Hepatocyte (in vitro differentiated cells): ENCODE results near the gene ATP8A2.

Source experiments
- EZH2phosphoT487 ChIP-seq: fragments of 200-600 bp; sonication (generic); IDR thresholded peaks from one replicate; pipeline ENCODE4 v1.6.1; 2018; ENCODE audit warnings: antibody characterized with exemption, mild to moderate bottlenecking, low read depth, moderate library complexity; ENCODE audit not compliant: unreplicated experiment, severe bottlenecking
- TF ChIP-seq, protein P1 (sequence below): fragments of 200-600 bp; sonication (generic); IDR thresholded peaks from 2 replicates; pipeline ENCODE4 v1.5.1; 2016; ENCODE audit warnings: antibody characterized with exemption, mild to moderate bottlenecking; ENCODE audit not compliant: poor library complexity

DNA sequence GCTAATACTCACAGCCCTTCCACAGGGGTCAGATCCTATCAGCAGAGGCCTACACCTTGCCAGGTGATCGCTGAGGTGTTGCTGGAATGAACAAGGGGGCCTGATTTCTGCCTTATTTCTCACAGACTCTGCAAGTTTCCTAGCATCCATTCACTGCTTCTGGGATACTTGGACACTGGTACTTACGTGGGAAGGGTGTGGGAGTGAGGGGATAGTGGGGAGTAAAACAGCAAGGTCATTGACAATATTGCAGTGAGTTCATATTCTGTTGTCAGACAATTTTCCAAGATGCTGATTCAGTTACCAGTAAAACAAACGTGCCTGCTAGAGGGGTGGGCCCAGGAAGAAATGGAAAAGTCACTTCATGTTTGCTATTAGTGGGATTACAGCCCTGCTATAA, 403.5 kb downstream of the ATP8A2 start:
- no peak for TF ChIP-seq EZH2phosphoT487
- TF ChIP-seq, protein P1, sequence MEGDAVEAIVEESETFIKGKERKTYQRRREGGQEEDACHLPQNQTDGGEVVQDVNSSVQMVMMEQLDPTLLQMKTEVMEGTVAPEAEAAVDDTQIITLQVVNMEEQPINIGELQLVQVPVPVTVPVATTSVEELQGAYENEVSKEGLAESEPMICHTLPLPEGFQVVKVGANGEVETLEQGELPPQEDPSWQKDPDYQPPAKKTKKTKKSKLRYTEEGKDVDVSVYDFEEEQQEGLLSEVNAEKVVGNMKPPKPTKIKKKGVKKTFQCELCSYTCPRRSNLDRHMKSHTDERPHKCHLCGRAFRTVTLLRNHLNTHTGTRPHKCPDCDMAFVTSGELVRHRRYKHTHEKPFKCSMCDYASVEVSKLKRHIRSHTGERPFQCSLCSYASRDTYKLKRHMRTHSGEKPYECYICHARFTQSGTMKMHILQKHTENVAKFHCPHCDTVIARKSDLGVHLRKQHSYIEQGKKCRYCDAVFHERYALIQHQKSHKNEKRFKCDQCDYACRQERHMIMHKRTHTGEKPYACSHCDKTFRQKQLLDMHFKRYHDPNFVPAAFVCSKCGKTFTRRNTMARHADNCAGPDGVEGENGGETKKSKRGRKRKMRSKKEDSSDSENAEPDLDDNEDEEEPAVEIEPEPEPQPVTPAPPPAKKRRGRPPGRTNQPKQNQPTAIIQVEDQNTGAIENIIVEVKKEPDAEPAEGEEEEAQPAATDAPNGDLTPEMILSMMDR, result no peak
